NCI-H2196 (cell line): ENCODE measurements around the gene BEGAIN.

Experiments used
- DNase-seq: peaks from one replicate; lab custom pipeline; 2025; ENCODE audit not compliant: unreplicated experiment; lab: John Stamatoyannopoulos, UW

BEGAIN gene, protein sequence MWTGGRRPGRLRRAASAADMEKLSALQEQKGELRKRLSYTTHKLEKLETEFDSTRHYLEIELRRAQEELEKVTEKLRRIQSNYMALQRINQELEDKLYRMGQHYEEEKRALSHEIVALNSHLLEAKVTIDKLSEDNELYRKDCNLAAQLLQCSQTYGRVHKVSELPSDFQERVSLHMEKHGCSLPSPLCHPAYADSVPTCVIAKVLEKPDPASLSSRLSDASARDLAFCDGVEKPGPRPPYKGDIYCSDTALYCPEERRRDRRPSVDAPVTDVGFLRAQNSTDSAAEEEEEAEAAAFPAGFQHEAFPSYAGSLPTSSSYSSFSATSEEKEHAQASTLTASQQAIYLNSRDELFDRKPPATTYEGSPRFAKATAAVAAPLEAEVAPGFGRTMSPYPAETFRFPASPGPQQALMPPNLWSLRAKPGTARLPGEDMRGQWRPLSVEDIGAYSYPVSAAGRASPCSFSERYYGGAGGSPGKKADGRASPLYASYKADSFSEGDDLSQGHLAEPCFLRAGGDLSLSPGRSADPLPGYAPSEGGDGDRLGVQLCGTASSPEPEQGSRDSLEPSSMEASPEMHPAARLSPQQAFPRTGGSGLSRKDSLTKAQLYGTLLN

DNA sequence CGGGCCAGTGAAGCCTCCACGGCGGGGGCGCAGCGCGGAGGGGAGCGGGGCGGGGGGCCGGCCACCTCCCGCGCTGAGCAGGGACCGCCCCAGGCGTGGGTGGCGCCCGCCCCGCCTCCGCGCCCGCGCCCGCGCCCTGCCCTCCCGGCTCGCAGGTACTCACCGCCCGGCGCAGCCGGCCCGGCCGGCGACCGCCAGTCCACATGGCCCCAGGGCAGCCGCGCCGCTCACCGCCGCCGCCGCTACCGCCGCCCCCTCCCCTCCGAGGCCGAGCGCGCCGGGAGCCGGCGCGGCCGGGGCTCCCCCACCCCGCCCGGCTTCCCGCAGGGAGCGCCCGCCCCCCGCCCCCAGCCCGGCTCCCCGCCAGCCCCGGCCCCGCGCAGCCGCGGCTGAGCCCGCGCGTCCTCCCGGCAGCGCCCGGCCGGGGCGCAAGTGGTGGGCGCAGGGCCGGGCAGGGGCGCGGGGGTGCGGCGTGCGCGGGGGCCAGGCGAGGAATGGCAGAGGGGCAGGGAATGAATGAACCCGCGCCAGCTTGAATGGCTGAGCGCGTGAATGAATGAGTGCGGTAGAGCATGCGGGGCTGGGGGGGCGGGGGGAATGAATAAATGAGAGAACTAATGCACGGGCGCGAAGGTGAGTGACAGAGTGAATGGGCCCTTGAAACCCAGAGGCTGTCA is at the start of gene BEGAIN:
BEGAIN (minus strand) TSS at position 332 of the 677 bp plus-strand sequence; CDS start at position 205, 127 bp downstream.
- DNase-seq = no peak

DNA sequence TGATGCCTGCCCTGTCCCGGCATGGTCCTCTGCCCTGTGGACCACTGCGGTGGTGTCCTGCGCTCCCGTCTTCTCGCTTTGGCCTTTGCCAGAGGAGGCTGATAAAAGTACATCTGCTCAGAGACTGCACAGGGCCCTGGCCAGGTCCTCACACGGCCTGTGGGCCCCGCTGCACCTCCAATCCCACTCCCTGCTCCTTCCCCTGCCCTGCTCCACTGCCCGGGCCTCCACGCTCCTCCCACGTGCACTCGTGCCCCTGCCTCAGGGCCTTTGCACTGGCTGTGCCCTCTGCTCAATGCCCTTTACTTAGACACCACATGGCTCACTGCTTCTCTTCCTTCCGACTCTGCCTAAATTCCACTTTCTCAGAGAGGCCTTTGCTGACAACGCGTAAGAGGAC is 49.3 kb upstream of the BEGAIN start:
- no peak for DNase-seq

DNA sequence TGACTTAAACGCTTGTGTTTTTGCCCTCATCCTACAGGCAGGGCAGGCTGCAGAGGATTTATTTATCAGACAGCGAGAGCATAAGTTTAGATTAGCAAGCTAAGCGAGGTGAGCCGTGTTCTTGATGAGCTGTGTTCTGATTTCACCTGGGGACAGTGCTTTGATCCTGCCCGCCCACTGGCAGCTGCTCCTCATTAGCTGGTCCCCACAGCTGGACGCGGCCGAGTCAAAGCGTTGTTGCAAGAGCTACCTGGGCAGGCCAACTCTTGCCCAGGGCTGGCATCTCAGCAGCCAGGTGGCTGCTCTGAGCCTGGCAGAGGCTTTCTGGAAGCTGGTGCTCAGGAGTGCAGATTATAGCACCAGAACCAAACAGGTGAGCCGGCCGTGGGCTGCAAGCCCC is 46.8 kb upstream of the BEGAIN start:
- no peak for DNase-seq

DNA sequence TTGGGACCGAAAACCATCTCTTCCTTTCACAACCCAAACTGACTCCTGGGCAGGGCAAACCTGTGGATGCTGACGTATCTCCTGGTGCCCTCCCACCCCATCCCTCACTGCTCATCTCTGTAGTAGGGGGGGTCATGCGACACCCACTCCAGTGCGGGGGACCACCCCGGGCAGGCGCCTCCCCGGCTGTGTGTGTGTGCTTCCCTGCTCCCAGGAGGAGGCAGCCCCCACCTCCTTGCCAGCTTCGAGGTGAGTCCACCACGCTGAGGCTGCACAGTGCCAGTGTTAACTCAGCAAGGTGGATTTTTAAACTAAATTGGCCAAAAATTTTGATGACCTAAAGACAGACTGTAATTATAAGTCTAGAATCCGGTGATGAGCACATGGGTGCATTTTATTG is 46.2 kb upstream of the BEGAIN start:
- DNase-seq = no peak

DNA sequence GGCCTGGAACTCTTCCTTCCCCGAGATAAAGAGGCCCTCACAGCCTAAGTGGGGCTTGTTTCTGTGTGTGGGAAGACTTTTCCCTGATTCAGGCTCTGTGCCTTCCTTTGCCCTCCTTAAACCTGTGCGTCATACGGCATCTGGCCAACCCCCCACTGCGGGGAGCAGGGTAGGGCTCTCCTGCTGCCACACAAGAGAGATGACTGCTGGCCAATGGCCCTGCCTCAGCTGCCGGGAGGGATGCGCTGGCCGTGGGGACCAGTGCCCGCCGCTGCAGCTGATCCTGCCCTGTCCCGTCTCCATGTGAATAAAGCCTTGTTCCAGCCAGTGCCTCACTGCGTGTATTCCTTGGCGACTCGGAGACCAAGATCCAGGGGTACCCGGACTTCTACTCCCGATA is 42.5 kb upstream of the BEGAIN start:
- DNase-seq = no peak

DNA sequence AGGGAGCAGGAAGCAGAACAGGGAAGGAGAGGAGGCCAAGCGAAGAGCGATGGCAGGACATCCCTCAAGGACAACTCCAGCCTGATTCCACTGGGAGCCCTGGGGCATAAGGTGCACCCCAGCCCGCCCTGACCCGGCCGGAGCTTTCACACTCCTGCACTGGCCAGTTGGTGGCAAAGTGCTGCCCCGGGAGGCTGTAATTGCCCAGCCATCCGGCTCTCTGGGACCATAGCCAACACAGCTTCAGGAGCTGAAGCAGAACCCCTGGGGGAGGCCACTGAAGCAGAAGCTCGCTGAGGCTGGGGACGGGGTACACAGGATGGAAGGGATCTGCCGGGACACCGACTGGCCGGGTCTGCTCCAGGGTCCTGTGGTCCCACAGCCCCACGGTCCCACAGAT is 41.9 kb upstream of the BEGAIN start:
- no peak for DNase-seq

DNA sequence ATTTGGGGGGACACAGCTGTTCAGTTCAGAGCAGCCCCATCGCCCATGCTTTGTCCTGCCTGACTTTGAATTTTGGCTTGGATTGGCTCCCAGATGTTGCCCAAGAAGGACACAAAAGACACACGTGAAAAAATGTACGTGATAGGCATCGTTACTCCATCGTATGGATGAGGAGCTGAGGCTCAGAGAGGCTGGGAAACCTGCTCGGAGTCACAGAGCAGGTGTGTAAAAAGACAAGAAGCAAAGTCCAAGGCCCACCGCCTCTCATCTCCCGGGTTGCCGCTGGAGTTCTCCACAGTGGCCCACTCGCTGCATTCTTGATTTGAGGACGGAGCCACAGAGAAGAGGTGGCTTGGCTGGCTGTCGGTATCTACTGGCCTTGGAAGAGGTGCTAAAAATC is 41.0 kb upstream of the BEGAIN start:
- no peak for DNase-seq

DNA sequence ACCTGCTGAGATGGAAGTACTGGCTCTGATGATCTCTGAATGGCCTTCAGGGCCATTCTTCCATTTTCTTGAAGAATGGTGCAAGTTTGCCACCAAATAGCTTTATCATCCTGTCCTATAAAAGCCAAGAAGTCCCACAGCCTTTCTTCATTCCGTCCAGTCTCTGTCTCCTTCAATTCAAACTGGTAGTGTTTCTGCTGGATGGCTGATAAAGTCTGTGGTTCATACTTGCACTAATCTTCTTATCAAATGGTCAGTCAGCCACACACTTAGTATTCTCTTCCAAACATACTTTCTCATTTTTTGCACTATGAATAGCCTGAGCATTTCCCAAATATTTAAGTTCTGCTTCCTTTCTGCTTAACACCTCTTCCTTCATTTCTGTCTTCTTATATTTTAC is 39.4 kb upstream of the BEGAIN start:
- DNase-seq = no peak

DNA sequence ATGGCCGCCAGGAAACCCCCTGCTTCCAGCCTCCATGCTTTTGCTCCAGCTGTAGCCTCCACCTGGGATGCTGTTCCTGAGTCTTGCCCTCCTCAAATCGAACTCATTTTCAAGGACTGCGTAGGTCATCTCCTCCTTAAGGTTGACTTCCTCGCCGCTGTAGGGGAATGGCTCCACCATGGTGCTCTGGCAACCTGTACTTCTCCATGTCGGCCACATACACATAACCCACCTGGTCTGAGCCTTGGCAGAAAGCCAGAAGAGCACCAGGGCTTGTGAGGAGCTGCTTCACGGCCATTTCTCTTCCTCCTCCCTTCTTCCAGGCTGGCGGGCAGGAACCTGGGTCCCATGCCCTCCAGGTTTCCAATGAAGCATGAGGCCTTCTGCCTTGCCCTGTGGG is 36.7 kb upstream of the BEGAIN start:
- DNase-seq = no peak

DNA sequence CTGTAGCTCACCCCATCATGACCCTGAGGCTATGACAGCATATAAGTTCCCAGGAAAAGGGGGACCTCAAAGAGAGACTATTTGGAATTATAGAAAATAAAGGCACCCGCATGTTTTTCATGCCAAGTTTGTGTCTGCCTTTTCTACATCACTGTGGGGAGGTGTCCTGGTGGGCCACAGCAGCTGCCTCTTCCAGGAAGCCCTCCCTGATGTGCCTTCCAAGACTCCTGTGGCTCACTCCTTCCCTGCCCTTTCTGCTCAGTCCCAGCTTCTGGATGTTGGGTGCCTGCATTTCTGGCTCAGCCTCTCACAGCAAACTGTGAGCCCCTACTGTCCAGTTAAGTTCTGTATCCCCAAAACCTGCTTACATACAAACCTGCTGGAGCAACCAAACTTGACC is 36.3 kb upstream of the BEGAIN start:
- DNase-seq = no peak

DNA sequence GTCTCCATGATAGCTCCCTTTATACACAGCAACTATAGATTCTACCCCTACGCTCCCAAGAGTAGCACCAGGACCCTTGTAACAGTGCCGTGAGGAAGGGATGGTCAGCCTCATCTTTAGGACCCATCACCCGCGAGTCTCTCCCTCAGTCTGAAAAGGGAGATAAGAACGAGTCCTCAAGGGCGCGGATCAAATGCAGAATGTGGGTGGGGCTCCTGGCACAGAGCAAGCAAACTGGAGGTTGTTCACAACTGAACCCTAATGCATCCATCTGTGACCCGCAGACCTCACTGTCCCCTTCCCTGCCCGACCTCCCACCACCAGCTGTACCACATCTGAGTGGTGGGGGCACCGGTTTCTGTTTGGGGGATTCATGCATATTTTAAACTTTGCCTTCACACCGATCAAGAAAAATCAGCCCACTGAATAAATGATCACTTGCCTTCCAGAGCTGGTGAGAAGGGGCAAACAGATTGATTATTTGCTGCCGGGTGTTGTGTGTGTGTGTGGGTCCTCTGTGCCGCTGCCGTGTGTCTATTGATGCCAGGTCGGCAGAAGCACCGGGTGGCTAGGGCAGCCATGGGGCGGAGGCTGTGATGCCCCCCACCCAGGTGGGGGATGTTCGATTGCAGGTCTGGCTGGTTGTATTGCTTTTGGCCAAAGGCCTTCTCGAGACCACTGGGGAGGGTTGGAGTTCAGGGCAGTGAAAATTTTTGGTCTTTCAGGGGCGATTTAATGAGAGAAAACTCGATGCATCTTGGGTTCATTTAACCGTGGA is 35.7 kb upstream of the BEGAIN start:
- no peak for DNase-seq

DNA sequence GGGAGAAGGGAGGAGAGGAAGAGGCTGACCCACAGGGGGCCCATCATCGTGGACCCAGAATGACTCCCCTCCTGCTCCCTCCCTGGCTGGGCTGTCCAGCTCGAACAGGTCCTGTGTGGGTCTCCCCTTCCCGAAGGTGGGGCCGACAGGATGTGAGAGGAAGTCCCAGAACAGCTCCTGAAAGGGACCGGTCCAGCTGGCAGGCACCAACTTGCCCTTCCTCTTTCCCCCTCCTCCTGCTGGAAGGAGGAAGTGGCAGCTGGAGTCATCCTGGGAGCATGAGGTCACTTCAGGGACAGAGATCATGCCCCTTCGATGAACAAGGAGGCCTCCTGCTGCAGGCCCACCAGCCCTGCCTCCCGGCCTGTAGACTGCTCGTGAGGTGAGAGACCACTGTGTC is 35.0 kb upstream of the BEGAIN start:
- no peak for DNase-seq

DNA sequence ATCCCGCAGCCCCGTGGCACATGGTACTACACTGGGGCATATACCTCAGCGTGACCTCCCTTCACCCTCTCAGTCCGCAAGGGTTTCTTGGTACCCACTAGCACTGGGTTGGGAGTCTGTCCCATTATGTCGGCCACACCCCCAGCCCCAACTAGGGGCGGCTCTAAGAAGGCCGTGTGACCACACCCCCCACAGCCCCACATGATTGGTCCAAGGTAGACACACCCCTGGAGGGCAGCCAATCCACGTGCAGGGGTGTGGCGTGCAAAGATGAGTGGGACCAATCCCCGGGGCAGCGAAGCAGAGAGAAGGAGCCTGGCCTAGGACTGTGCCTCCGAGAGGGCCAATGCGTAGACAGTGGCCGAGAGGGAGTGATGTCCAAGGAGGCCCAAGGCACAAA is 34.6 kb upstream of the BEGAIN start:
- DNase-seq = no peak

DNA sequence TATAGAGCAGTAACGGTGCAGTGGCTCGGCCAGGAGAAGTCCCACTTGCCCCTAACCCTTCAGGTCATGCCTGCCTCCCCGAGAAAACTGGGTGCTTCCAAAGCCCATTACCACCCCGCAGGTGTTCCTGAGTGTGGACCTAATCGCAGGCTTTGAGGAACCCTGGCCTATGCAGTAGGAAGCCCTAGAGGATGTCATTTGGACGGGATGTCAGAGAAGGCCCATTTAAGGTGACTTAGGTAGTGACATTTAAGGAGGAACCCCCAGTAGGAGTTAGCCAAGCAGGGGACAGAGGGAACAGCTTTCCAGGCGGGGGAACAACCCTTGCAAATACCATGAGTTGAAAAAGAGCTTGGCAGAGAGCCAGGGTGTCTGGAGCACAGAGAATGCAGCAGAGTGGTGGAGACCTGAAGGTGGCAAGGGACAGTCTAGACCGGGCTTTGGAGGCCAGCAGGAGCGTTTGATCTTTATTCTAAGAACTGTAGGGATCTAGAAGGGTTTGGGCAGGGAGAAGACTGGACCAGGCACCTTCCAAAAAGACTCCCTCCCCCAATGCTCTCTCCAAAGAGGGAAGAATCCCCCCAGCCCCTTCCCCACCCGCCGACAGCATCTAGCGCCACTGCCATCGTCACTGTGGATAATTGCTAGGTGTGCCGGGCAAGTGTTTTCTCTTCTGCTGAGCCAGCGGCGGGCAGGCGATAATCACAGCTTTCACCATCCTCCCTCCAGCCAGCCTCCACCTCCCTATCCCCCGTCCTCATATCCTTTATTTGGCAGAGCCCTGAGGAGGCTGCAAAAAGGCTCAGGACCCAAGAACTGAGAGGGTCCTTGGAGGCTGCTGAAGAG is 33.3 kb upstream of the BEGAIN start:
- DNase-seq = no peak

DNA sequence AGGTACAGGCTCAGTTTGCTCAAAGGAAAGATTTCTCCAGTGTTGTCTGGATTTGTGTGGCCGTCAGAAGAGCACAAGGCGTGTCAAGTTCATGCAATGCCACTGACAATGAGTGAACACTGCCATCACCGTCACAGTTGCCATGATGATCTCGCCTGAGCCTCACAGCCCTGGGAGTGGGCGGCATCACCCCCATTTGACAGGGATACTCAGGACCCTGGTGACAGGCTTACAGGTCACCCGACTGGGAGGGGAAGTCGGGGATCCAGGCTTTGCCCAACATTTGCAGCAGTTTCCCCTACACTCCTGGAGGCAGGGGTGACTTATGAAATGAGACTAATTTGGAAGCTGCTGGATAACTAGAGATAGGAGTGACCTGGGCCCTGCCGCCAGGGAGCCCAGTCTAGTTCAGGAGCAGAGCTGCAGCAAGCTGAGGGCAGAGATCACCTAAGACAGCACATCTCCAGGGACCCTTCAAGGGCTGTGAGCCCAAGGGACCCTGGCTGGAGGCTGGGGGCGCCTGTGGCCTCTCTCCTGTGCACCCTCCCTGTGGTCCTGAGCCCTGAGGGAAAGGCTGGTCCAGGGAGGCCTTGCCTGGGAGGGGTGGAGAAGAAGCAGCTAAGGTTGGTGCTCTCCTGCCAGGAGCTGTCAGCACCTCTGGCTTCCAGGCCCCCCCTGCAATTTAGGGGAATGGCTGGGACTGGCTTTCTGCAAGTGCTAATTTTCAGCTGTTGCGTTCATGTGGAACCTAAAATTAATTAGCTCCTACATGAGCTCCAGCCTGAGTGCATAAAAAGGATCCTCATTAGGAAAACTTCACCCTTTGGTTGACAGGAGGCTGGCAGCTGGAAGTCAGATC is 32.4 kb upstream of the BEGAIN start:
- no peak for DNase-seq

DNA sequence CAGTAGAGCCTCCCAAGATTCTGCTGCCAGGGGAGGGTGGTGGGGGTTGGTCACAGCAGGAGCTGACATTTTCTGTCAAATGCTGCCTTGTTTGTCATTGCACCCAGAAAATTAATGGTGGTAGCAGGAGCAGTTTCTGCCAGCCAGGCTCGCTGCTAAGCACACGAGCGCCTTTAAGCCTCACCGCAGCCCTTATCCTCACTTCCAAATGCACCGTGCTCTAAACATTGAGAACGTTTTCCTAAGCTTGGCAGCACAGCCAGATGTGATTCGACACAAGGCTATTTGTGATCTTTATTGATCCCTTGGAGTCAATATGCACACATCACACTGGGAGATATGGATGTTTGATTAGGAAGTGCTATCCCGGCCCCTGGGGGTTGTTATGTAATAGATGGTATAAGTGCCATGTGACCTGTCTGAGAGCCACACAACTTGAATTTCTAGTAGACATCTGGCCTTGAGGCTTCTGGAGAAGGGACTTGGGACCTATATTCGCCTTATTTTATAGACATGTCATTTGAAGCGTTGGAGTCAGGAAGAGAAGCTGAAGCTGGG is 31.6 kb upstream of the BEGAIN start:
- DNase-seq = no peak

DNA sequence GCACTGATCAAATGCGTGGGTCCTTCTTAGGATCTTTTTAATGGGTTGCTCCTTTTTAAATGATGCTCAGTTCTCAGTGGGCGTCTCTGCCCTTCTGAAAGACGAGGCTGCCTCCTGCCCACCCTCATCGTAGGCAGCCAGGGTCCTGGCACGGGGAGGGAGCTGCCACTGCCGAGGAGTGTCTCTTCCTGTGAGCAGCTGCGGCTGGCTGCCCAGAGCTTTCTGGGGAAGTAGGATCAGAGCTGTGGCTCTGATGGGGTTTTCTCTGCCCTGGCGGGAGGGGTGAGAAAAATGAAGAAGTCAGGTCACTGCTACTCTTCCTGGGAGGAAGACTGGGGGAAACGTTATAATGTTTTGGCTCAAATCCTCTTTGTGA is 31.1 kb upstream of the BEGAIN start:
- DNase-seq = no peak

DNA sequence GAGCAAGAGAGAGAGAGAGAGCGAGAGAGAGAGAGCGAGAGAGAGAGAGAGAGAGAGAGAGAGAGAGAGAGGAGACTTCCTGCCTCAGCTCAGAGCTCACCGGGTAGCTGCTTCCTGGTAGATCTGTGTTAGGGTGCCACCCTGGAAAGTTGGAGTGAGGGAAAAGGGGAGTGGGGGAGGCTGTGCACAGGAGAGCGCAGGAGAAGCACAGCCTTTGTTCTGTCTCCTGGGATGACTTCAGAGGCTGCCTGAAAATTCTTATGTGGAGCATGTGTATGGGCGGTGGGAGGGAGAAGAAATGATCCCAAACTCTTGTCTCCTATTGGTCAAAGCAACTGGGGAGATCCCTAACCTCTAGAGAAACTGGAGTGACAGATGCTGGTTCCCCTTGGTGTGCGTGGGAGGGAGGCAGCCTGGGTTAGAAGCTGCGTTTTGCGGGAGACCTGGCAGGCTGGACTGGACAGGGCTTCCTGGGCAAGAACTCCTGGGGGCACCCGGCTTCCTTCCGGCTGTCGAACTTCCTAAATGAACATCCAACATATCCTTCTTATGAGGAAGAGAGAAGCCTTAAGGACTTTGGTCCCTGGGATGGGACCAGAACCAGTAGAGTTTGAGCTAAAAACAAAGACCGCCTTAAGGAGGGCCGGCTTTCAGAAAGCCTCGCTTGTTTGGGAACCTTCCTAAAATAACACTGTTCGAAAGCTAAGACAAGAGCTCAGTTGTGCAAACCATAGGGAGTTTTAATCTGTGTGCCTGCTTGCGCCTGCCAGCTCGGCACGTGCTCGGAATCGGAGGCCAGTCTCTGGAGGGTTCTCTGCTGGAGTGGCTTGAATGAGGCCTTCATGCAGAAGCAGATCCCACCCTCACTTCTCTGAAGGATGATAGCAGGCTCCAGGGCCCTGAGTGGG is 30.4 kb upstream of the BEGAIN start:
- DNase-seq = no peak
